ENCODE results near the gene ZMYM3. TPM values are rescaled to one million over a fixed set of nuclear protein-coding genes. Genes with fewer than 3 reads are reported as not detected.

Gene ZMYM3
- total and polyA plus RNA-seq, 9 of the 15 experiments (the other 6 are each of a cell fraction or from before 2014, with no cell fraction given), result 4.3 to 36.3 (median 16.8) TPM

DNA sequence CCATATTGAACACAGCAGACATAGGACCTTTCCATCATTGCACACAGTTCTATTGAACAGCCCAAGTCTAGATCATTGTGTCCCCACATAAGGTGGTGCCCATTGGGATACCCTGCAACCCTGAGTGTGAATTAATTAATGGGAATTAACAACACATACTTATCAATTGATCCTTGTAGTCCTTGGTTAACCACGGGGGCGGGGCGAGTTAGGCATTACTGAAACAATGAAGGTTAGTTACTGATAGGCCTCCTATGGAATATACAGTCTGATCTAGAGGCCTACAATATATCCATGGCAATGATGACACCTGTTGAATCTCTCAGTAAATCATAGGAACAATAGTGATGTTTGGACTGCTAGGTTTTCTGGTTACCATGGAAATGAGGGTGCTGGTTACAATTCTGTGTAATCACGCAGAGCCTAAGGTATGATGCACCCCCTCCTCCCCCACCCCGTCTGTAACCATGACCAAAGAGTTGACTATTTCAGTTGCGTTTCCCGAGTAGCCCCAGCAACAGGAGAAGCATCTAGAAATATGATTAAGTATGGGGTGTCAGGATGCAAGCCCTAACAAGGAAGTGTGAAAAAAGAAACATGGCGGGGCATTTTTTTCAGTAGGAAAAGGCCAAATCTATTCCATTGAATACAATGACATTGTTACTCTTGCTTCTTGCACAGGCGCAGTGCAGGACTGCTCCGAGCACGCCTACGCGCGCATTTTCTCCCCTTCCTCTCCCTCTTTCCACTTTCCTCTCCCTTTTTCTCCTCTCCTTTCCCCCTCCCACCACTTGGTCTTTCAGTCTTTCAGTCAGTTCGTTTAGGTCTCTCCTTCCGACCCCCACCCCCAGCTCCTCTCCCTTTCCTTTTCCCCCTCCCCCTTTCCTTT is 28.8 kb upstream of the ZMYM3 start (continued):
- no peak for TF ChIP-seq NCOA6 (IDR thresholded peaks at IDR 0.05)
- TF ChIP-seq ZSCAN29 (IDR thresholded peaks at IDR 0.05), result no peak
- no peak for TF ChIP-seq NFIC (IDR thresholded peaks at IDR 0.05)
- TF ChIP-seq BHLHE40 (IDR thresholded peaks at IDR 0.05; ENCODE audit: low read length), result no peak
- TF ChIP-seq, protein P1, sequence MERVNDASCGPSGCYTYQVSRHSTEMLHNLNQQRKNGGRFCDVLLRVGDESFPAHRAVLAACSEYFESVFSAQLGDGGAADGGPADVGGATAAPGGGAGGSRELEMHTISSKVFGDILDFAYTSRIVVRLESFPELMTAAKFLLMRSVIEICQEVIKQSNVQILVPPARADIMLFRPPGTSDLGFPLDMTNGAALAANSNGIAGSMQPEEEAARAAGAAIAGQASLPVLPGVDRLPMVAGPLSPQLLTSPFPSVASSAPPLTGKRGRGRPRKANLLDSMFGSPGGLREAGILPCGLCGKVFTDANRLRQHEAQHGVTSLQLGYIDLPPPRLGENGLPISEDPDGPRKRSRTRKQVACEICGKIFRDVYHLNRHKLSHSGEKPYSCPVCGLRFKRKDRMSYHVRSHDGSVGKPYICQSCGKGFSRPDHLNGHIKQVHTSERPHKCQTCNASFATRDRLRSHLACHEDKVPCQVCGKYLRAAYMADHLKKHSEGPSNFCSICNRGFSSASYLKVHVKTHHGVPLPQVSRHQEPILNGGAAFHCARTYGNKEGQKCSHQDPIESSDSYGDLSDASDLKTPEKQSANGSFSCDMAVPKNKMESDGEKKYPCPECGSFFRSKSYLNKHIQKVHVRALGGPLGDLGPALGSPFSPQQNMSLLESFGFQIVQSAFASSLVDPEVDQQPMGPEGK (CRISPR knock-in tag; IDR thresholded peaks at IDR 0.05; ENCODE audit: borderline replicate concordance), result no peak
- no peak for TF ChIP-seq RBM25 (IDR thresholded peaks at IDR 0.05; ENCODE audit: low read depth, low read length, severe bottlenecking)
- no peak for TF ChIP-seq KLF16 (IDR thresholded peaks at IDR 0.05)
- TF ChIP-seq, protein P2, sequence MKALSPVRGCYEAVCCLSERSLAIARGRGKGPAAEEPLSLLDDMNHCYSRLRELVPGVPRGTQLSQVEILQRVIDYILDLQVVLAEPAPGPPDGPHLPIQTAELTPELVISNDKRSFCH (CRISPR knock-in tag; IDR thresholded peaks at IDR 0.05), result no peak
- TF ChIP-seq, protein P2 (tag; IDR thresholded peaks at IDR 0.05), result no peak
- no peak for TF ChIP-seq MAFK (IDR thresholded peaks at IDR 0.05; ENCODE audit: low read length)
- no peak for TF ChIP-seq BRF1 (IDR thresholded peaks at IDR 0.05; ENCODE audit: borderline replicate concordance, extremely low read depth, insufficient read length)
- TF ChIP-seq ZNF282 (CRISPR knock-in tag; IDR thresholded peaks at IDR 0.05), result no peak
- TF ChIP-seq, protein P3, sequence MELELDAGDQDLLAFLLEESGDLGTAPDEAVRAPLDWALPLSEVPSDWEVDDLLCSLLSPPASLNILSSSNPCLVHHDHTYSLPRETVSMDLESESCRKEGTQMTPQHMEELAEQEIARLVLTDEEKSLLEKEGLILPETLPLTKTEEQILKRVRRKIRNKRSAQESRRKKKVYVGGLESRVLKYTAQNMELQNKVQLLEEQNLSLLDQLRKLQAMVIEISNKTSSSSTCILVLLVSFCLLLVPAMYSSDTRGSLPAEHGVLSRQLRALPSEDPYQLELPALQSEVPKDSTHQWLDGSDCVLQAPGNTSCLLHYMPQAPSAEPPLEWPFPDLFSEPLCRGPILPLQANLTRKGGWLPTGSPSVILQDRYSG (tag; conservative IDR thresholded peaks at IDR 0.05; ENCODE audit: low read depth), result no peak
- TF ChIP-seq SRSF3 (IDR thresholded peaks at IDR 0.05; ENCODE audit: insufficient read depth, low read length), result no peak
- TF ChIP-seq, protein P4, sequence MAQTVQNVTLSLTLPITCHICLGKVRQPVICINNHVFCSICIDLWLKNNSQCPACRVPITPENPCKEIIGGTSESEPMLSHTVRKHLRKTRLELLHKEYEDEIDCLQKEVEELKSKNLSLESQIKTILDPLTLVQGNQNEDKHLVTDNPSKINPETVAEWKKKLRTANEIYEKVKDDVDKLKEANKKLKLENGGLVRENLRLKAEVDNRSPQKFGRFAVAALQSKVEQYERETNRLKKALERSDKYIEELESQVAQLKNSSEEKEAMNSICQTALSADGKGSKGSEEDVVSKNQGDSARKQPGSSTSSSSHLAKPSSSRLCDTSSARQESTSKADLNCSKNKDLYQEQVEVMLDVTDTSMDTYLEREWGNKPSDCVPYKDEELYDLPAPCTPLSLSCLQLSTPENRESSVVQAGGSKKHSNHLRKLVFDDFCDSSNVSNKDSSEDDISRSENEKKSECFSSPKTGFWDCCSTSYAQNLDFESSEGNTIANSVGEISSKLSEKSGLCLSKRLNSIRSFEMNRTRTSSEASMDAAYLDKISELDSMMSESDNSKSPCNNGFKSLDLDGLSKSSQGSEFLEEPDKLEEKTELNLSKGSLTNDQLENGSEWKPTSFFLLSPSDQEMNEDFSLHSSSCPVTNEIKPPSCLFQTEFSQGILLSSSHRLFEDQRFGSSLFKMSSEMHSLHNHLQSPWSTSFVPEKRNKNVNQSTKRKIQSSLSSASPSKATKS (CRISPR knock-in tag; IDR thresholded peaks at IDR 0.05), result no peak
- TF ChIP-seq, protein P5, sequence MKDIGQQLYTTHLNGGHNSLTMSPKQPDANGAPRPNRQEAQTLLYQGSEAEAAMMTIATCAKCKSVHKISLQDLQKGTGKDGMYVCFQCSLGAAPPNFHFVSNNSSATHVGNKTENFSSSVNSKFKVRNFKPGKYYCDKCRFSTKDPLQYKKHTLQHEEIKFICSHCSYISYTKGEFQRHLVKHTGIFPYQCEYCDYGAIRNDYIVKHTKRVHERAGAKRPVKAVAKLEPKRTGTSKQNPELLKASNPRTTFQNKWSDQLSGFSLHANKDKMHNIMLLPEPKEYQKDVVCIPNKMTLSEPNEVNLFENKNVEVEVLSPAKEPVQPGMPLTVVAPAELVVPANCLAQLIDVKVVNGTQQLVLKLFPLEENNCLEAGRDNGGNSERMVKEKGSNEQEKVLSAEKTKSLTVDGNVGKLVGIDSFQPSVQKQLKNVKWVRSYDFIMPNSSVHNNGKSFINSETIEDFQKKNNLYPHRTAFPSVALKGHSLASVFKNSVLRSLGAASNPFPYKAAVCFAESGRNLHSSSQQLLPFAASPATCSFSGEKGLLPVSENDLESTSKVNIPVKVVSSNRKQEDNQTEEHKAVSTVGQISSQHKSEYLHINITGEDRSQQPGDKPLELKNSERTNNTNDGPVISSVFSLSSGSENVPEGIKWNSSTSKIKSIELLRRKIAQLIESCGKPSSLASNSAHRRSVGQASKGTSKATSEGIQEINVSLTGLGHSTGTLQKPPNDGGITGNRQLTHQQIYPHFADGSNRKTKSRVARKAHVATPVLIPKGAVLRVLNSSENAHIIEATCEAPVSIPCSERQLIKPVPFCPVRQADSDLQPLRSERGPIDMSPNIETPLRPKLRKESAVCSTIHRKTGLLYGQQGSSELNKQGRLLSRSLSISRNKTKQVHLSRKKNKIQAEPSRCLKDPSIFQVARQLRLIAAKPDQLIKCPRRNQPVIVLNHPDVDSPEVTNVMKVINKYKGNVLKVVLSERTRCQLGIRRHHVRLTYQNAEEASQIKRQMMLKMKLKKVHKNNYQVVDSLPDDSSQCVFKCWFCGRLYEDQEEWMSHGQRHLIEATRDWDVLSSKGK (CRISPR knock-in tag; IDR thresholded peaks at IDR 0.05), result no peak
- no peak for TF ChIP-seq TFAM (CRISPR knock-in tag; conservative IDR thresholded peaks at IDR 0.05)

Measured in K562 (cell line).